ENCODE data around the gene ZBTB42.

DNA sequence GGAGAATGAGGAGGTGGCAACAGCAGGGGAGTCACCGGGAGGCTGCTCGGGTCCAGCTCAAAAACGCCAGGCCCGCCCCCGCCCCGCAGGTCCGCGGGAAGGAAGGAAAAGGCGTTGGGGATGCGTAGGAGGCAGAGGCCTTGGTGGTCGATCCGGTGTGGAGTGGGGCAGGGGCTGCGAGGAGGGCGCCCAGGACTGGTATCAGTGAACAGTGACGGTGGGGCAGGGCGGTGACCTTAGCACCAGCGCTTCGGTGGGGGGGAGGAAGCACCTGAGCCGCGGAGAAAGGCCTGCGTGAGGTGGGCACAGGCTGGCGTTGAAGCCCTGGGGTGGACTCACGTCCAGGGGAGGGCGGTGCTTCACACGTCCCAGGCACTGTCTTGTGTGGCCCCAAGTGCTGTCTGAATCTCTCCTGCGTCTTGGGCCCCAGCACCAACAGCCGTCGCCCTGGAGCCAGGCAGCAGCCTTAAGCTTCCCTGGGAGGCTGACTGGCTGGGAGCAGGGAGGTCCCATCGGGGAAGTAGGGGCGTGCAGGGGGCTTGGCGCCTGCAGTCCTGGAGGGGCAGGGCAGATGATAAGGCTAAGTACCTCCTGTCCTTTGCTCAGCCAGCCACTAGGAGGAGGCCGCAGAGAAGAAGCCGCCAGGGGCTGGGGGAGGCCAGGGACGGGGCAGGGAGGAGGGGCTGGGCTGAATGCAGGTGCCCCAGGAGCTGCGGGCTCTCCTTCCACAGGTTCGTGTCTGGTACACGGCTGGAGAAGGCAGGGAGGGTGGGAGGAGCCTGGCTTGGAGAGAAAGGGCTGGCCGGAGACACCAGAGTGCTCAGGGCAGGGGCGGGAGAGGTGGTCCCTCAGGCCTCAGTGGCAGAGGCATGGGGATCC is 26.5 kb downstream of the ZBTB42 start:
- TF ChIP-seq, protein P1, sequence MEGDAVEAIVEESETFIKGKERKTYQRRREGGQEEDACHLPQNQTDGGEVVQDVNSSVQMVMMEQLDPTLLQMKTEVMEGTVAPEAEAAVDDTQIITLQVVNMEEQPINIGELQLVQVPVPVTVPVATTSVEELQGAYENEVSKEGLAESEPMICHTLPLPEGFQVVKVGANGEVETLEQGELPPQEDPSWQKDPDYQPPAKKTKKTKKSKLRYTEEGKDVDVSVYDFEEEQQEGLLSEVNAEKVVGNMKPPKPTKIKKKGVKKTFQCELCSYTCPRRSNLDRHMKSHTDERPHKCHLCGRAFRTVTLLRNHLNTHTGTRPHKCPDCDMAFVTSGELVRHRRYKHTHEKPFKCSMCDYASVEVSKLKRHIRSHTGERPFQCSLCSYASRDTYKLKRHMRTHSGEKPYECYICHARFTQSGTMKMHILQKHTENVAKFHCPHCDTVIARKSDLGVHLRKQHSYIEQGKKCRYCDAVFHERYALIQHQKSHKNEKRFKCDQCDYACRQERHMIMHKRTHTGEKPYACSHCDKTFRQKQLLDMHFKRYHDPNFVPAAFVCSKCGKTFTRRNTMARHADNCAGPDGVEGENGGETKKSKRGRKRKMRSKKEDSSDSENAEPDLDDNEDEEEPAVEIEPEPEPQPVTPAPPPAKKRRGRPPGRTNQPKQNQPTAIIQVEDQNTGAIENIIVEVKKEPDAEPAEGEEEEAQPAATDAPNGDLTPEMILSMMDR (IDR thresholded peaks at IDR 0.05), result peak in 2 of 3 experiments; percentile 18 to 54
- TF ChIP-seq EP300 (IDR thresholded peaks at IDR 0.05), result no peak

Data from esophagus muscularis mucosa (tissue), 3 donors.